ENCODE results near the gene ARHGAP45.
"Not testable (repeated sequence)": the region's sequence is repeated elsewhere in the genome, so short reads cannot be mapped to it uniquely, and the experiment has no call there.

ARHGAP45 gene

GRCh38 chr19:1066748-1067340 lies at the start of gene ARHGAP45:
Gene ARHGAP45, plus strand, starts transcription at chr19:1067167. Its CDS starts 239 bp downstream, at chr19:1067406.
- peak; percentile 73 for DNase-seq

- DNase-seq, result no peak
Observed at GRCh38 chr19:1017906-1018305, 49.1 kb upstream of the ARHGAP45 start.

- DNase-seq, result no peak
Observed at GRCh38 chr19:1018393-1018792, 48.6 kb upstream of the ARHGAP45 start.

GRCh38 chr19:1018932-1019615 lies 47.9 kb upstream of the ARHGAP45 start:
- DNase-seq, result no peak

GRCh38 chr19:1019616-1019961 lies 47.4 kb upstream of the ARHGAP45 start:
- DNase-seq, result no peak

GRCh38 chr19:1019980-1020867 lies 46.7 kb upstream of the ARHGAP45 start:
- DNase-seq, result peak; percentile 24

- peak; percentile 96 for DNase-seq
Observed at GRCh38 chr19:1020868-1021425, 46.0 kb upstream of the ARHGAP45 start, which contains the start of gene TMEM259. Gene TMEM259, minus strand, starts transcription at chr19:1021123. Its CDS starts 127 bp downstream, at chr19:1020996.

- DNase-seq, result not testable (repeated sequence)
Observed at GRCh38 chr19:1023883-1024188, 43.1 kb upstream of the ARHGAP45 start.

- not testable (repeated sequence) for DNase-seq
Observed at GRCh38 chr19:1025080-1025479, 41.9 kb upstream of the ARHGAP45 start.

- peak; percentile 54 for DNase-seq
Observed at GRCh38 chr19:1025960-1026782, 40.8 kb upstream of the ARHGAP45 start, which contains the start of gene CNN2. Gene CNN2, plus strand, starts transcription at chr19:1026608. Its CDS starts 54 bp downstream, at chr19:1026662.

- DNase-seq, result no peak
Observed at GRCh38 chr19:1026783-1027649, 40.0 kb upstream of the ARHGAP45 start.

GRCh38 chr19:1027650-1028061 lies 39.3 kb upstream of the ARHGAP45 start:
- no peak for DNase-seq

GRCh38 chr19:1028062-1028926 lies 38.7 kb upstream of the ARHGAP45 start:
- DNase-seq, result peak; percentile 37

- no peak for DNase-seq
Observed at GRCh38 chr19:1032264-1032867, 34.6 kb upstream of the ARHGAP45 start.

GRCh38 chr19:1035998-1036621 lies 30.9 kb upstream of the ARHGAP45 start:
- no peak for DNase-seq

- no peak for DNase-seq
Observed at GRCh38 chr19:1037621-1038064, 29.3 kb upstream of the ARHGAP45 start.

GRCh38 chr19:1038978-1039645 lies 27.9 kb upstream of the ARHGAP45 start:
- DNase-seq, result no peak

GRCh38 chr19:1039646-1040475 lies 27.1 kb upstream of the ARHGAP45 start, which contains the start of gene ABCA7:
Gene ABCA7, plus strand, starts transcription at chr19:1040107. Its CDS starts 1,255 bp downstream, at chr19:1041362.
- peak; percentile 99 for DNase-seq

Data from activated CD4-positive, alpha-beta T cell treated with anti-CD3 and anti-CD28 coated beads for 1 hour (primary cell).